HT1080 (cell line): ENCODE data around the gene TTC7B. TPM values are rescaled to one million over a fixed set of nuclear protein-coding genes. Genes with fewer than 3 reads are reported as not detected.

Experiments
- DNase-seq: peaks from one replicate; pipeline ENCODE4 v3.0.0-alpha.2; 2015; ENCODE audit warnings: low read depth
- total RNA-seq: library from RNA; depleted of rRNA; stranded (reverse); fragments of >200 nt; shearing (Covaris generic); gene quantifications from 2 replicates; pipeline ENCODE4 v1.2.3, GENCODE V29; 2014

Gene TTC7B
- total RNA-seq, 1 experiment from 2014 or later = 44.8 TPM

- DNase-seq = no peak
These were observed 299.0 kb downstream of the TTC7B start for GRCh38 chr14:90517076-90517841.

- DNase-seq = no peak
These were observed 301.7 kb downstream of the TTC7B start for GRCh38 chr14:90514566-90514965.

GRCh38 chr14:90514015-90514398 lies 302.2 kb downstream of the TTC7B start:
- DNase-seq = no peak

GRCh38 chr14:90513161-90514014 lies 302.8 kb downstream of the TTC7B start:
- DNase-seq = peak; percentile 56

- no peak for DNase-seq
These were observed 303.8 kb downstream of the TTC7B start for GRCh38 chr14:90512329-90512991.

GRCh38 chr14:90511795-90512328 lies 304.4 kb downstream of the TTC7B start:
- DNase-seq = no peak

- no peak for DNase-seq
These were observed 305.0 kb downstream of the TTC7B start for GRCh38 chr14:90511252-90511651.

- no peak for DNase-seq
These were observed 306.1 kb downstream of the TTC7B start for GRCh38 chr14:90510159-90510558.

GRCh38 chr14:90509403-90509802 lies 306.8 kb downstream of the TTC7B start:
- no peak for DNase-seq

- no peak for DNase-seq
These were observed 307.5 kb downstream of the TTC7B start for GRCh38 chr14:90508536-90509254.

- no peak for DNase-seq
These were observed 308.2 kb downstream of the TTC7B start for GRCh38 chr14:90508036-90508435.

GRCh38 chr14:90507428-90507827 lies 308.8 kb downstream of the TTC7B start:
- DNase-seq = no peak

GRCh38 chr14:90506748-90507147 lies 309.5 kb downstream of the TTC7B start:
- DNase-seq = no peak

- DNase-seq = no peak
These were observed 310.7 kb downstream of the TTC7B start for GRCh38 chr14:90505531-90505930.

GRCh38 chr14:90504643-90505042 lies 311.6 kb downstream of the TTC7B start:
- no peak for DNase-seq

- no peak for DNase-seq
These were observed 312.6 kb downstream of the TTC7B start for GRCh38 chr14:90503582-90503981.

GRCh38 chr14:90502760-90503159 lies 313.5 kb downstream of the TTC7B start:
- DNase-seq = no peak

GRCh38 chr14:90500665-90501370 lies 315.4 kb downstream of the TTC7B start:
- peak; percentile 44 for DNase-seq

- no peak for DNase-seq
These were observed 316.1 kb downstream of the TTC7B start for GRCh38 chr14:90499908-90500664.

GRCh38 chr14:90499121-90499520 lies 317.1 kb downstream of the TTC7B start:
- DNase-seq = no peak
